Measurements from ENCODE around the gene STAT2.

Gene STAT2

GRCh38 chr12:56304872-56305590 lies 54.9 kb downstream of the STAT2 start:
- DNase-seq (no peak), ATAC-seq (replicated peaks) (no peak)
- H3K4me1 Mint-ChIP-seq (ENCODE audit: low read depth in 2 of 2) = peaks cover 7 to 19% of the 10 kb centered on the region in 2 donors
- no peak overlapping the region for H3K27ac Mint-ChIP-seq
- H3K36me3 Mint-ChIP-seq (ENCODE audit: insufficient read depth) = peaks cover 46% of the 10 kb centered on the region
- H3K9me3 Mint-ChIP-seq = no peaks in the 10 kb centered on the region
- no peak overlapping the region for H3K4me3 Mint-ChIP-seq
- H3K27me3 Mint-ChIP-seq = no peaks in the 10 kb centered on the region

- Mint-ChIP-seq H3K4me3 (no peak overlapping the region), H3K36me3 (ENCODE audit: insufficient read depth) (peaks cover 48% of the 10 kb centered on the region), H3K27ac (no peak overlapping the region), H3K27me3 (no peaks in the 10 kb centered on the region), H3K9me3 (no peaks in the 10 kb centered on the region), H3K4me1 (ENCODE audit: low read depth in 2 of 2) (peaks cover 10 to 24% of the 10 kb centered on the region in 2 donors)
- DNase-seq (no peak), ATAC-seq (replicated peaks) (no peak)
Measured at GRCh38 chr12:56304276-56304675, 55.6 kb downstream of the STAT2 start.

GRCh38 chr12:56300644-56301464 lies 59.1 kb downstream of the STAT2 start:
- H3K4me1 Mint-ChIP-seq (ENCODE audit: low read depth in 2 of 2) = peaks cover 30 to 52% of the 10 kb centered on the region in 2 donors
- no peaks in the 10 kb centered on the region for H3K27me3 Mint-ChIP-seq
- no peak for ATAC-seq (replicated peaks)
- H3K4me3 Mint-ChIP-seq = peak overlapping the region; percentile 95 to 97
- peaks cover 37% of the 10 kb centered on the region for H3K36me3 Mint-ChIP-seq (ENCODE audit: insufficient read depth)
- no peaks in the 10 kb centered on the region for H3K9me3 Mint-ChIP-seq
- peak overlapping the region; percentile 97 for H3K27ac Mint-ChIP-seq
- no peak for DNase-seq

GRCh38 chr12:56299853-56300643 lies 59.9 kb downstream of the STAT2 start, which contains the start of gene CS:
CS (minus strand) TSS chr12:56300330; CDS start chr12:56300201, 129 bp downstream.
- DNase-seq (peak; percentile 97 to 99 (median 98)), ATAC-seq (replicated peaks) (peak; percentile 92)
- H3K4me1 Mint-ChIP-seq (ENCODE audit: low read depth in 2 of 2) = peaks cover 30 to 52% of the 10 kb centered on the region in 2 donors
- H3K27ac Mint-ChIP-seq = peak within 1 kb of the TSS; percentile 97
- H3K36me3 Mint-ChIP-seq (ENCODE audit: insufficient read depth) = peaks cover 40% of the 10 kb centered on the region
- H3K27me3 Mint-ChIP-seq = no peaks in the 10 kb centered on the region
- no peaks in the 10 kb centered on the region for H3K9me3 Mint-ChIP-seq
- peak within 1 kb of the TSS; percentile 95 to 97 for H3K4me3 Mint-ChIP-seq

- H3K27ac Mint-ChIP-seq = peak overlapping the region; percentile 97
- DNase-seq = no peak
- H3K27me3 Mint-ChIP-seq = no peaks in the 10 kb centered on the region
- peak overlapping the region; percentile 95 to 97 for H3K4me3 Mint-ChIP-seq
- ATAC-seq (replicated peaks) = no peak
- H3K9me3 Mint-ChIP-seq = no peaks in the 10 kb centered on the region
- peaks cover 31 to 52% of the 10 kb centered on the region in 2 donors for H3K4me1 Mint-ChIP-seq (ENCODE audit: low read depth in 2 of 2)
- peaks cover 42% of the 10 kb centered on the region for H3K36me3 Mint-ChIP-seq (ENCODE audit: insufficient read depth)
Measured at GRCh38 chr12:56299308-56299852, 60.5 kb downstream of the STAT2 start.

GRCh38 chr12:56298828-56299227 lies 61.1 kb downstream of the STAT2 start:
- H3K4me1 Mint-ChIP-seq (ENCODE audit: low read depth in 2 of 2) = peaks cover 34 to 52% of the 10 kb centered on the region in 2 donors
- peak overlapping the region; percentile 95 to 97 for H3K4me3 Mint-ChIP-seq
- ATAC-seq (replicated peaks) (no peak), DNase-seq (no peak)
- H3K36me3 Mint-ChIP-seq (ENCODE audit: insufficient read depth) = peaks cover 43% of the 10 kb centered on the region
- peak overlapping the region; percentile 41 to 97 for H3K27ac Mint-ChIP-seq
- no peaks in the 10 kb centered on the region for H3K9me3 Mint-ChIP-seq
- H3K27me3 Mint-ChIP-seq = no peaks in the 10 kb centered on the region

GRCh38 chr12:56297400-56297799 lies 62.5 kb downstream of the STAT2 start:
- peaks cover 51% of the 10 kb centered on the region for H3K36me3 Mint-ChIP-seq (ENCODE audit: insufficient read depth)
- H3K9me3 Mint-ChIP-seq = no peaks in the 10 kb centered on the region
- peaks cover 34 to 56% of the 10 kb centered on the region in 2 donors for H3K4me1 Mint-ChIP-seq (ENCODE audit: low read depth in 2 of 2)
- no peaks in the 10 kb centered on the region for H3K27me3 Mint-ChIP-seq
- DNase-seq (no peak), ATAC-seq (replicated peaks) (no peak)
- H3K27ac Mint-ChIP-seq = peak overlapping the region in 1 of 2 donors; percentile 54
- peak overlapping the region; percentile 25 to 41 for H3K4me3 Mint-ChIP-seq

GRCh38 chr12:56296295-56296694 lies 63.6 kb downstream of the STAT2 start:
- DNase-seq (no peak), ATAC-seq (replicated peaks) (no peak)
- H3K4me3 Mint-ChIP-seq = peak overlapping the region in 1 of 2 donors; percentile 8
- H3K27ac Mint-ChIP-seq = no peak overlapping the region
- no peaks in the 10 kb centered on the region for H3K27me3 Mint-ChIP-seq
- H3K36me3 Mint-ChIP-seq (ENCODE audit: insufficient read depth) = peaks cover 56% of the 10 kb centered on the region
- H3K4me1 Mint-ChIP-seq (ENCODE audit: low read depth in 2 of 2) = peaks cover 35 to 54% of the 10 kb centered on the region in 2 donors
- no peaks in the 10 kb centered on the region for H3K9me3 Mint-ChIP-seq

- ATAC-seq (replicated peaks) = no peak
- peaks cover 60% of the 10 kb centered on the region for H3K36me3 Mint-ChIP-seq (ENCODE audit: insufficient read depth)
- H3K27ac Mint-ChIP-seq = peak overlapping the region; percentile 15 to 25
- H3K4me1 Mint-ChIP-seq (ENCODE audit: low read depth in 2 of 2) = peaks cover 31 to 34% of the 10 kb centered on the region in 2 donors
- H3K9me3 Mint-ChIP-seq = no peaks in the 10 kb centered on the region
- DNase-seq = no peak
- H3K4me3 Mint-ChIP-seq = no peak overlapping the region
- H3K27me3 Mint-ChIP-seq = no peaks in the 10 kb centered on the region
Measured at GRCh38 chr12:56293795-56294194, 66.1 kb downstream of the STAT2 start.

Measured in effector memory CD8-positive, alpha-beta T cell (primary cell).